Retina (tissue), 1 donor: Measurements from ENCODE around the gene SLC9A7.
"Not testable (repeated sequence)": the region's sequence is repeated elsewhere in the genome, so short reads cannot be mapped to it uniquely, and the experiment has no call there.

Experiments
- DNase-seq: peaks from one replicate; pipeline ENCODE4 v3.0.0-alpha.2; 2016

Gene SLC9A7

DNA sequence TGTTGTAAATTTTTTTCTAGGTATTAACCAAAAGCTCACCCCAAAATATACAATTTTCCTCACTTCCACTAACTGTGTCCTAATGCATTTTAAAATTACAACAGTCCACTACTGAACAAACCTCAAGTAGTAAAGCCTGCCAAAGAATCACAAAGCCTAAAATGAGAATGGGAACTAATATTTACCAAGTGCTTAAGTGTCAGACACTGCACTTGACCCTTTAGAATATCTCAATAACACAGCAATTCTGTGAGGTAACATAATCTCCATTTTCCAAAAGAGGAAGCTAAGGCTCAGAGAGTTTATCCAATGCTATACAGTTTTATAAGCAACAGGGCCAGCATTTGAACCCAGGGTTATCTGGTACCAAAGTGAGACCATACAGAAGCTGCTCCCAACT, 4.9 kb downstream of the SLC9A7 start:
- DNase-seq, result no peak

DNA sequence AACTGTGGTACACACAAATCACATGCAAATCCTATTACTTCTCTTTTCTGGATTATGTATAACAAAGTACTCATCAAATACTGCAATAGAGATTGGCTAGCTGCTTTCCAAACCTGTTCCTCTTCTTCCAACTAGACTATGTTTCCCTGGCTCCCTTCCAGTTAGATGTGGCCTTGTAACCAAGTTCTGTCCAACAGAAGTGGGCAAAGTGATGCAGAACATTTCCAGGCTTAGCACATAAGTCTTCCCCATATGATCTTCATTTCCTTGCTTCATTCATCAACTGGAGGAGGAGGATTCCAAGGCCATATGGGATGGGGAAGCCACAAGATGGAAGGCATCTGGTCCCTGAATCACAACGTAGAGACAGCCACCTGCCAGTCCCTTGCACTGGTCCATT, 8.0 kb downstream of the SLC9A7 start:
- DNase-seq, result no peak

GRCh38 chrX:46744009-46744408, 14.9 kb downstream of the SLC9A7 start:
- no peak for DNase-seq

- no peak for DNase-seq
Measured at GRCh38 chrX:46743046-46743445, 15.9 kb downstream of the SLC9A7 start.

- DNase-seq, result no peak
Measured at GRCh38 chrX:46739736-46740135, 19.2 kb downstream of the SLC9A7 start.

DNA sequence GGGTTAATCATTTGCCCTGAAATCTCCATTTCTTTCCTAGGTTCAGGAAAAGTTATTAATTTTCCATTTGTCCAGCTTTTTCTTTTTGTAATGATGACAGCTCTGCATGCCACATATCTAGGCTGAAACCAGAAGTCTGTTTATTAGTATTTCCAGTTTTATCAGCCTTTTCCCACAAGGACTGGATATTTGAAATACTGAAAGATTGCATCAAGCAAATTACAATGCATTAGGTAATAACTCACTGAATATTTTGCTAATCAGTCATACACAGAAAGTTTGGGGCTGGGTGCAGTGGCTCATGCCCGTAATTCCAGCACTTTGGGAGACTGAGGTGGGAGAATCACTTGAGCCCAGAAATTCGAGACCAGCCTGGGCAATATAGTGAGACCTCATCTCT, 21.5 kb downstream of the SLC9A7 start:
- DNase-seq, result no peak

- DNase-seq, result no peak
Measured at GRCh38 chrX:46737041-46737440, 21.9 kb downstream of the SLC9A7 start.

DNA sequence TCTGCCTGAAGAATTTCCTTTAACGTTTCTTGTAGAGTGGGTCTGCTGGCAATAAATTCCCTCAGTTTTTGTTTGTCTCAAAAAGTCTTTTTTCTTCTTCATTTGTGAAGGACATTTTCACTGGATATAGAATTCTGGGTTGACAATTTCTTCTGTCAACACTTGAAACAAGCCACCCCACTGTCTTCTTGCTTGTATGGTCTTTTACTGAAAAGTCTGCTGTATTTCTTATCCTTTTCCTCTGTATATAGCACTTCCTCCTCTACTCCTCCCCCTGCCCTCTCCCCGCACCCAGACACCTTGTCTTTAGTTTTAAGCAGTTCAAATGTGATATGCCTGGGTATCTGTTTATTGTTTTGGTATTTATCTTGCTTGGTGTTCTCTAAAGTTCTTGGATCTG, 23.3 kb downstream of the SLC9A7 start:
- DNase-seq, result no peak

DNA sequence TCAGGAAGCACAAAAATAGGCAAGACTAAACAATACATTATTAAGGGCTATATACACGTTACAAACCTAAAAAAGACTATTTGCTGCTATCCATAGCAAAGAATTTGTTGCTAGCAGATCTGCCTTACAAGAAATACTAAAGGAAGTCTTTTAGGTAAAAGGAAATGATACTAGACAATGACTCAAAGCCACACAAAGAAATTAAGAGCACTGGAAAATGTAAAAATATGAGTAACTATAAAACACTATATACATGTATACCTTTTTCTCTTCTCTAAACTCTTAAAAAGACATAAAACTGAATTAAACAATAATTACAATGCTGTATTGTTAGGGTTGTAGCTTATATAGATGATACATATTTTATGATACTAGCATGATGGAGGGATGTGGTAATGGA, 25.7 kb downstream of the SLC9A7 start:
- no peak for DNase-seq

GRCh38 chrX:46730765-46731164, 28.2 kb downstream of the SLC9A7 start:
- no peak for DNase-seq

- DNase-seq, result no peak
Measured at GRCh38 chrX:46727441-46727840, 31.5 kb downstream of the SLC9A7 start.

GRCh38 chrX:46723569-46723927, 35.4 kb downstream of the SLC9A7 start:
- not testable (repeated sequence) for DNase-seq

GRCh38 chrX:46722742-46723568, 36.0 kb downstream of the SLC9A7 start:
- no peak for DNase-seq

GRCh38 chrX:46716796-46717195, 42.1 kb downstream of the SLC9A7 start:
- DNase-seq, result no peak

GRCh38 chrX:46715997-46716396, 42.9 kb downstream of the SLC9A7 start:
- DNase-seq, result no peak

DNA sequence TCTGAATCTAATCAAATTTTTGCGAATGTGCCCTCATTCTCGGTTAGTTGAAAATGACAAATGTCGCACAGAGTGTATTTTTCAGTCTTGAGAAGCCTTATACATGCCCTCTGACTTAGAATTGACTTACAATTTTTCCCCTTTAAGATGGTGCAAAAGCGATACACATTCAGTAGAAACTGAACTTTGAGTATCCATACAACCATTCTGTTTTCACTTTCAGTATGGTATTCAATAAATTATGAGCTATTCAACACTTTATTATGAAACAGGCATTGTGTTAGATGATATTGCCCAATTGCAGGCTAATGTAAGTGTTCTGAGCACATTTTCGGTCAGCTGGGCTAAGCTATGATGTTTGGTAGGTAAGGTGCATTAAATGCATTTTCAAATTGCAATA, 43.4 kb downstream of the SLC9A7 start:
- no peak for DNase-seq

DNA sequence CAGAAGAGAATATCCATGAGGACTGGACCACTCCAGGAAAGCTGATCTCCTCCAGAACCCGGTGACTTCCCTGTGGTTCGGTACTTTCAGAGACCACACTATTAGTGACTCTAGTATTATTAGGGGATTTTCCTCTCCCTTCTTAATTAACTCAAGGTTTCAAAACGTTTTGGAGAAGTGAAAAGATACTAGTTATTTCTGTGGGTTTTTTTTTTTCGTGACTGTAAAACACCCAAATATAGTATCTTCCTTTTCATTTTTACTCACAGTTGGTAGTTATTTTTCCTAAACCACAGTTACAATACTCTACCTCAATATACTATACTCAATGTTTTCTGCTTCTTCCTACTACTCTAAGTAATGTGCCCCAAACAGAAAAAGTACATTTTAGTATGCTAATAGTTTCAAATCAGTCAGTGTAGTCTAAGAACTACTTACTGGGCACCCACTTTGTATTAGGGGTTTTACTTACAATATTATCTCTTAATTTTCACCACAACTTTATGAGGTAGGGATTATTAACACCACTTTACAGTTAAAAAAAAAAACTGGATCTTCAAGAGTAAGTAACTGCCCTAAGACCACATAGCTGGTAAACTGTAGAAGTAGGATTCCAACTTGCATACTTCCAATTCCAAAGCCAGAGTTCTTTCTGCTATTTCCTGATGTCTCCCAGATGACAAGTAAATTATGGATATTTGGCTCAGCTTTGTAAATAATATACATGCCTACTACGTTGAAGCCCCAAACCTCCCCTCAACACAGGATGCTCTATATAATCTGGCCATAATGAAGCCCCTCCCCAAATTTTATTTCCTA, 45.0 kb downstream of the SLC9A7 start:
- DNase-seq, result no peak

GRCh38 chrX:46712764-46713163, 46.2 kb downstream of the SLC9A7 start:
- DNase-seq, result no peak

GRCh38 chrX:46710927-46711623, 47.8 kb downstream of the SLC9A7 start:
- peak; percentile 21 for DNase-seq

GRCh38 chrX:46710425-46710824, 48.5 kb downstream of the SLC9A7 start:
- DNase-seq, result no peak

DNA sequence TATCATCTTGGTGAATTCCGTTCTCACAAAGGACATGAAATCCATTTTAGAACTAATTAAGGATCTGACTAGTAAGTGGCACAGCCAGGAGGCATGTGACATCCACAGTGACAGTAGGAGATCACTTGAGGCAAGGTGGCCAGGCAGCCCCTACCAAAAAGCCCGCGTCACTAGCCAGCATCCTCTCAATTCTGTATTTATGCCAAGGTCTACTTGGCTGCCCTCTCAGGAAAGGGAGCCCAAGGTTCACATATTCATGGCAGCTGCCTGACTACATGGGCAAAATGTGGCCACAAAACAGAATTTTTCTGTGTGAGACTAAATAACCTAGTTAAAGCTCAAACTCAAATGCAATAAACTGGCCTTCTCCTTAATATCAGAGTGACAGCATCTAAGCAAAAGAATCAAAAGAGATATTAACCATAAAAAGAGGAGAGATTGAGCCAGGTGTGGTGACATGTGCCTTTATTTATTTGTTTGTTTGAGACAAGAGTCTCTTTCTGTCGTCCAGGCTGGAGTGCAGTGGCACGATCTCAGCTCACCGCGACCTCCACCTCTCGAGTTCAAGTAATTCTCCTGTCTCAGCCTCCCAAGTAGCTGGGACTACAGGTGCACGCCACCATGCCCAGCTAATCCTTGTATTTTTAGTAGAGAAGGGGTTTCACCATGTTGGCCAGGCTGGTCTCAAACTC, 51.5 kb downstream of the SLC9A7 start:
- DNase-seq, result no peak

GRCh38 chrX:46704767-46705386, 54.0 kb downstream of the SLC9A7 start:
- no peak for DNase-seq

GRCh38 chrX:46703980-46704379, 54.9 kb downstream of the SLC9A7 start:
- no peak for DNase-seq
